ENCODE results near the gene HSPE1.
"Not testable (repeated sequence)": the region's sequence is repeated elsewhere in the genome, so short reads cannot be mapped to it uniquely, and the experiment has no call there.

The HSPE1 gene

GRCh38 chr2:197499594-197500502, at the start of gene HSPE1, which contains the start of gene HSPD1:
Gene HSPE1 (plus strand): TSS chr2:197500379. CDS start chr2:197500437, 58 bp downstream.
Gene HSPD1 (minus strand): TSS chr2:197499840. CDS start chr2:197498848, 992 bp downstream.
- peak; percentile 90 for DNase-seq (ENCODE audit: low read depth)

- DNase-seq (ENCODE audit: low read depth), result no peak
Measured at GRCh38 chr2:197450465-197450864, 49.7 kb upstream of the HSPE1 start.

- not testable (repeated sequence) for DNase-seq (ENCODE audit: low read depth)
Measured at GRCh38 chr2:197450935-197451358, 49.2 kb upstream of the HSPE1 start.

GRCh38 chr2:197452754-197453122, 47.4 kb upstream of the HSPE1 start:
- no peak for DNase-seq (ENCODE audit: low read depth)

- peak; percentile 87 for DNase-seq (ENCODE audit: low read depth)
Measured at GRCh38 chr2:197453123-197453913, 46.9 kb upstream of the HSPE1 start, which contains the start of gene COQ10B. Gene COQ10B (plus strand): TSS chr2:197453552. CDS start chr2:197453561, 9 bp downstream.

- no peak for DNase-seq (ENCODE audit: low read depth)
Measured at GRCh38 chr2:197453914-197454398, 46.2 kb upstream of the HSPE1 start.

- DNase-seq (ENCODE audit: low read depth), result no peak
Measured at GRCh38 chr2:197454923-197455322, 45.3 kb upstream of the HSPE1 start.

GRCh38 chr2:197455428-197455827, 44.8 kb upstream of the HSPE1 start:
- no peak for DNase-seq (ENCODE audit: low read depth)

GRCh38 chr2:197460649-197461048, 39.5 kb upstream of the HSPE1 start:
- DNase-seq (ENCODE audit: low read depth), result no peak

GRCh38 chr2:197461057-197461456, 39.1 kb upstream of the HSPE1 start:
- DNase-seq (ENCODE audit: low read depth), result no peak

GRCh38 chr2:197464175-197464574, 36.0 kb upstream of the HSPE1 start:
- no peak for DNase-seq (ENCODE audit: low read depth)

- no peak for DNase-seq (ENCODE audit: low read depth)
Measured at GRCh38 chr2:197472166-197472565, 28.0 kb upstream of the HSPE1 start.

GRCh38 chr2:197477797-197478196, 22.4 kb upstream of the HSPE1 start:
- no peak for DNase-seq (ENCODE audit: low read depth)

GRCh38 chr2:197480165-197481036, 19.8 kb upstream of the HSPE1 start:
- no peak for DNase-seq (ENCODE audit: low read depth)

GRCh38 chr2:197484248-197484647, 15.9 kb upstream of the HSPE1 start:
- DNase-seq (ENCODE audit: low read depth), result not testable (repeated sequence)

GRCh38 chr2:197486175-197486574, 14.0 kb upstream of the HSPE1 start:
- DNase-seq (ENCODE audit: low read depth), result no peak

GRCh38 chr2:197487385-197487784, 12.8 kb upstream of the HSPE1 start:
- DNase-seq (ENCODE audit: low read depth), result no peak

GRCh38 chr2:197495433-197496134, 4.6 kb upstream of the HSPE1 start:
- no peak for DNase-seq (ENCODE audit: low read depth)

- no peak for DNase-seq (ENCODE audit: low read depth)
Measured at GRCh38 chr2:197496695-197497094, 3.5 kb upstream of the HSPE1 start.

GRCh38 chr2:197497326-197497725, 2.9 kb upstream of the HSPE1 start:
- DNase-seq (ENCODE audit: low read depth), result no peak
